ENCODE results near the gene RNU6-1.

The RNU6-1 gene

DNA sequence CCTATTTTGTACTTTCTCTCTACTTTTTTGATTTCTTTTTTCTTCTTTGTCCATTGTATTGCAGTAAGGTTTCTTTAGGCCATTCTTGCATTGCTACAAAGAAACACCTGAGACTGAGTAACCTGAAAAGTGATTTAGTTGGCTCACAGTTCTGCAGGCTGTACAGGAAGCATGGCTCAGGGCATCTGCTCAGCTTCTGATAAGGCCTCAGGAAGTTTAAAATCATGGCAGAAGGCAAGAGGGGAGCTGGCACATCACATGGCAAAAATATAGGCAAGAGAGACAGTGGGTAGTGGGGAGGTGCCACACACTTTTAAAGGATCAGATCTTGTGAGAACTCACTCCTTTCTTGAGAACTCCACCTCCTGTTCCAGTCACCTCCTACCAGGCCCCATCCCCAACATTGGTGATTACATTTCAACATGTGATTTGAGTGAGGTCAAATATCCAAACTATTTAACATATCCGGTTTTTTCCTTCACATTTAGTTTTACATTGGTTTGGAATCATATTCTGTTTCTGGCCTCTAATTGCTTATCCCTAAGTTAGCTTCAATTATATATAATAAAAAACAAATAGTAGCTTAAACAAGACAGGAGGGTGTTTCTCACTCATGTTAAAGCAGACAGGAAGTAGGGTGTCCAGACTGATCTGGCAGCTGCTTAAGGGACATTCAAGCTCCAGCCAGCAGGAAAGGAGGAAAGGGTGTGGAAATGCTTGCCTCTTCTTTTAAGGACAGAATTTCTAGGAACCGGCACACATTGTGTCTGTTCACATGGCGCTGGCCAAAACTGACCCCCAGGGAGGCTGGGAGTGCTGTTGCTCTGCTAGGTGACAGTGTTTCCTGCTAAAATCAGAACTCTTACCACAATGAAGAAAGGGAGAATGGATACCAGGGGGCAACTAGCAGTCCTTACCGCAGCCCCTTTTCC, 43.4 kb downstream of the RNU6-1 start:
- no peak for DNase-seq

DNA sequence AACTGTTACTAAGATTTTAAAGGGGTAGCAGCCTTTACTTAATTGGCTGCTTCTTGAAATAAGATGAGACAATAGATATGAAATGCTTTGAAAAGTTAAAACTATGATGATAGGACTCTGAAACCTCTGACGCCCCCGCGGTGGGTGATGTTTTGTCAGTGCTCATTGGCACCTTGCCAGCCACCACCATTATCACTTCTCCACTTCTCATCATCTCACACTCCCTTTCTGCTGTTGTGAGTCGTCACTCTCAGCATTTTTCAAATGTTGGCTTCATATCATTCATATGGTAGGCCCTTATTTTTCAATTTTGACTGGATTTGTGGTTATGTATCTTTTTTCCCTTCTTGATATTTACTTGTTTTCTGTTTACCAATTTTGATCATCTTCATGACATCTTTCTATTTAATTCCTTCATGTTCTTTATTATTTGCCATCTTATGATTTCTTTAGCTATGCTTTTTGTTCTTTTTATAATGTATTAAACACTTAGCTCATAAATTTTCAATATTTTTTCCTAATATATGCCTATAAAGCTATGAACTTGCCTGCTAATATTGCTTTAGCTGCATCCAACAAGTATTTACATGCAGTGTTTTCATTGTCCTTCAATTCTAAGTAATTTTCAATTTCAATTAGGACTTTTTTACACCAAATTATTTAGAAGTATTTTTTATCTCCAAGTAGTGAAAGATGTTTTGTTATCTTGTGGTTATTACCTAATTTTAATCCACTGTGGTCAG, 44.8 kb downstream of the RNU6-1 start:
- no peak for DNase-seq

DNA sequence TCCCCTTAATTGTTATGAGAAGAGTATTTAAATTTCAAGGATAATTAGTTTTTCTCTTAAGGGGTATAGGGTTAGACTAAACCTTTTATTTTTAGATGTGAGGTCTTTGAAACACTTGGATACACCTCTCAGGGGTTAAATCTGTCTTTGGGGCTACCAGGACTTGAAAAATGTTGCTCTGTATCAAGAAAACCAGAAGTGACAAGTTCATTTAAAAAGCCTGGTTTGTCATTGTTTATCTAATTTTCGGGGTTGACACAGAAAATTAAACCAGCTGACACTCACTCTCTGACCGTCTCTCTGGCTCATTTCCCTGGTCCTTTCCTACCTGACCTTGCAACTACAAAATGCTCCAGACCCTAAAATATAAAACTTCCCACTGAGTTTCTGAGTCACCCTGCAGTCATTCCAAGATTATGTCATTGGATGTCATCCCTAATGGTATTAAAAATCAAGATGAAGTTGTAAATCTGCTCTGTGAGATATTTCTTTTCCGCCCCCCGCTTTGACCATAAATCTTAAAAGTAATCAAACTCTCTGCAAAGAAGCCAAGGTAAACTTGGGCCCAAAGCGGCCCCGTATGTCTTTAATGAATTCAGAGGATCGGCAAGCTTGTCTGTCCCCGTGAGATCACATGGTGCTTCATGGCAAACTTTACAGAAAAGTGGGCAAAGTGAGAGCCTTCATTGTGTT, 47.4 kb downstream of the RNU6-1 start:
- no peak for DNase-seq

DNA sequence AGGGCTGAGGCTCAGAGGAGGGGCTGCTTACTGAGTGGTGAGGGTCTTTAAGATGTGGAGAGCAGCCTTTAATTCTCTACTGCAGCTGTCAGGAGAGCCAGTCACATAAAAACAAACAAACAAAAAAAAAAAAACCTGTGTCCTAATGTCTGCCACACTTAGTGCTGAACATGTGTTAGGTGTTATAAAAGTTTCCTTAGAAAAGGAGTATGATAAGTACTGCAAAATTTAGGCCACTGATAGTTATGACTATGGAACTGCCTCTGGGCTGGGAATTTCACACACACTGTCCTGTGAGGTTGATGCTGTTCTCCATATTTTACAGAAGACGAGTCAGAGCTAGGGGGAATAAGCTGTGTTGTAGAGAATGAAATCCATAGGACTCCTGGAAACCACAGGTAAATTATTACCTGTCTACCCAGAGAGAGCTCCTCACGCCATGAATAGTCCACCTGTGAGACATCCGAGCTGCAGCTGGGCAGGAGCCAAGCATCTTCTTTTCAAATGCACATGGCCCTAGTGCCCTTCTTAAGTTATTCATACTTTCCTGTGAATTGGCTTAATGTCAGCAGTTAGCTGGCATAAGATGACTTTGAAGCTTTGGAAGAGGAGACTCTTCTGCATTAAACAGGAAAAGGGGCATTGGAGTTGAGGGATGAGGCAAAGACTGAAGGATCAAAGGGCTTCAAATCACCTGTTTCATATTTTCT, 49.1 kb downstream of the RNU6-1 start:
- no peak for DNase-seq

Measured in NCI-H1930 (cell line).